ENCODE data around the gene UNC13D. TPM values are rescaled to one million over a fixed set of nuclear protein-coding genes. Genes with fewer than 3 reads are reported as not detected.

The UNC13D gene
- total RNA-seq, 3 donors from 2014 or later: 18.4 to 40.2 (median 23.0) TPM

DNA sequence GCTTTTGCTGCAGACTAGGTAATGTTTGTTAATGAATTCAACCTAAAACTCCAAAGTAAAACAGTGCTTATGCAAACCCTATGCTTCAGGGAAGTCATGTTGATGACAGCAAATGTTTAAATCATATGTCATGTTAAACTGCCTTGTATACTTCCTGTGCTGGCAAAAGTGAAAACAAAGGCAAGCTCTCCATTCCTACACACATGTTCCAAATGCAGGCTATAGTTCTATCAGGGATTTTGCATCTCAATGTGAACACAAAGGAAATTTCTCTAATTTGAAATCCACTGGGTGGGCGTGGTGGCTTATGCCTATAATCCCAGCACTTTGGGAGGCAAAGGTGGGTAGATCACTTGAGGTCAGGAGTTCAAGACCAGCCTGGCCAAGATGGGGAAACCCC is 40.3 kb downstream of the UNC13D start:
- DNase-seq (no peak), ATAC-seq (no peak)
- Histone ChIP-seq H3K4me1 (ENCODE audit: low read depth) (no peaks in the 10 kb centered on the region), H3K4me3 (no peak overlapping the region), H3K36me3 (ENCODE audit: low read depth) (no peaks in the 10 kb centered on the region), H3K9me3 (no peaks in the 10 kb centered on the region)
- TF ChIP-seq, protein P1, sequence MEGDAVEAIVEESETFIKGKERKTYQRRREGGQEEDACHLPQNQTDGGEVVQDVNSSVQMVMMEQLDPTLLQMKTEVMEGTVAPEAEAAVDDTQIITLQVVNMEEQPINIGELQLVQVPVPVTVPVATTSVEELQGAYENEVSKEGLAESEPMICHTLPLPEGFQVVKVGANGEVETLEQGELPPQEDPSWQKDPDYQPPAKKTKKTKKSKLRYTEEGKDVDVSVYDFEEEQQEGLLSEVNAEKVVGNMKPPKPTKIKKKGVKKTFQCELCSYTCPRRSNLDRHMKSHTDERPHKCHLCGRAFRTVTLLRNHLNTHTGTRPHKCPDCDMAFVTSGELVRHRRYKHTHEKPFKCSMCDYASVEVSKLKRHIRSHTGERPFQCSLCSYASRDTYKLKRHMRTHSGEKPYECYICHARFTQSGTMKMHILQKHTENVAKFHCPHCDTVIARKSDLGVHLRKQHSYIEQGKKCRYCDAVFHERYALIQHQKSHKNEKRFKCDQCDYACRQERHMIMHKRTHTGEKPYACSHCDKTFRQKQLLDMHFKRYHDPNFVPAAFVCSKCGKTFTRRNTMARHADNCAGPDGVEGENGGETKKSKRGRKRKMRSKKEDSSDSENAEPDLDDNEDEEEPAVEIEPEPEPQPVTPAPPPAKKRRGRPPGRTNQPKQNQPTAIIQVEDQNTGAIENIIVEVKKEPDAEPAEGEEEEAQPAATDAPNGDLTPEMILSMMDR (IDR thresholded peaks at IDR 0.05): no peak
- intact Hi-C loops (cut with DNase I, micrococcal nuclease): no loop called here

DNA sequence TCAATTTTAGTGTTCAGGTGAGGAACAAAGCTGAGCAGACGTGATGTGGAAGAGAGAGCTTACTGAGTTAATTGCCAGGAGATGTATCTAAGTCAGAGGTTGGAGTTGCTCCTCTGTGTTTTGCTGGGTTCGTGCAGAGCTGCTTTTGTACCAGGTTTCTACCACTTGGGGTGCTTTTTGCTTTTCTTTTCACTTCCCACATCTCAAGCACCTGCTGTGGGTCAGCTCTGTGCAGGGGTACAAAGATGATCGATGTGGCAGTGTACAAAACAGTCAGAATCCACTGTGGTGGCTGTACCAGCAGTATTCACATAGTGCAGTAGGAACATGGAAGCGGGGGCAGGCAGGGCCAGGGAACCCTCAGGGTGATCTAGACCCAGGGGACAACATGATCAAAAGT is 44.8 kb downstream of the UNC13D start:
- intact Hi-C loops (cut with DNase I, micrococcal nuclease): no loop called here
- Histone ChIP-seq H3K36me3 (ENCODE audit: low read depth) (no peaks in the 10 kb centered on the region), H3K4me1 (ENCODE audit: low read depth) (no peaks in the 10 kb centered on the region), H3K4me3 (no peak overlapping the region), H3K9me3 (no peaks in the 10 kb centered on the region)
- DNase-seq (no peak), ATAC-seq (no peak)
- TF ChIP-seq, protein P1 (IDR thresholded peaks at IDR 0.05): no peak

DNA sequence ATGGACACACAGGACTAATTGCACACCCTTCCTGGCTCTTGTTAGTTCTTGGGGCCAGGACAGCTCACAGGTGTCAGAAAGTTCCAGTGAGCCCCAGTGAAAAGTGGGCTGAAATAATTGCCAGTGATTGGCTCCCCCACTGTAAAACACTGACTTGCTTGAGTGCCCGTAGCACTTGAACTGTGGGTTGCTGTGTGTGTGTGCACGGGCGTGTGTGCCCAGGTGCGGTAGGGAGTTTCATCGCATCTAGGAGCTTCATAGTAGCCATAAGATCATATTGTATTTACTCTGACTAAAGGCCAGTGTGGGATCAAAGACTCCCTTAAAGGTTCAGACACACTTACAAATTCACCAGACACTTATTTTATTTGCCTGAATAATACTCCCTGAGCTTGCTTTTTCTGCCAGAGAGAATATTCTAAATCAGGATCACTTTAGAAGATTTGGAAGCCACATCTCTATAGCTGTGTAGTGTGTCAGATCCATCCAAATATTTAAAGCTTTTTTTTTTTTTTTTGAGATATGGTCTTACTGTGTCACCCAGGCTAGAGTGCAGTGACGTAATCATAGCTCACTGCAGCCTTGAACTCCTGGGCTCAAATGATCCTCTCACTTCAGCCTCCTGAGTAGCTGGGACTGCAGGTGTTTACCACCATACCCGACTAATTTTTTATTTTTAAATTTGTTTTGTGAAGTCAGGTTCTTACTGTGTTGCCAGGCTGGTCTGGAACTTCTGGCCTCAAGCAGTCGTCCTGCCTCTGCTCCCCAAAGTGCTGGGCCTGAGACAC is 48.2 kb downstream of the UNC13D start:
- TF ChIP-seq, protein P1 (IDR thresholded peaks at IDR 0.05): no peak
- intact Hi-C loops (cut with DNase I, micrococcal nuclease): no loop called here
- DNase-seq (no peak), ATAC-seq (peak; percentile 32)
- Histone ChIP-seq H3K4me3 (no peak overlapping the region), H3K36me3 (ENCODE audit: low read depth) (no peaks in the 10 kb centered on the region), H3K4me1 (ENCODE audit: low read depth) (no peaks in the 10 kb centered on the region), H3K9me3 (no peaks in the 10 kb centered on the region)

DNA sequence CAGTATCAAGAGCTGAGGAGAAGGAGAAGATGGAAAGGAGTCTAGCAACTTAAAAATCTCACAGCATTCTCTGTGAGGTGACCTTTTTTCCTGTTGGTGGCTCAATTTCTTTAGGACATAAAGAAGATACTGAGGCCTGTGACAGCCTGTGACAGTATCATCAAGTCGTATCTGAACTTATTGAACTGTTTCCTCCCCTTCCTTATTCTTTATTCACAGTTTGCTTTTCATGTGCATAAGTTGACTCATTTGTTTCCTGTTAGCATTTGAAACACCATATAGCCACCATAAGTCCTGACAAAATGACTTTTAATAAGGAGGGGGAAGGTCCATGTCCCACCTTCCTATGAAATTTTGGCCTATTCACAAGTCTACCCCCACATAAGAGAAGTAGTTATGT is 50.7 kb downstream of the UNC13D start:
- no peak for DNase-seq
- ATAC-seq: no peak
- Histone ChIP-seq H3K4me1 (ENCODE audit: low read depth) (no peaks in the 10 kb centered on the region), H3K9me3 (no peaks in the 10 kb centered on the region), H3K4me3 (no peak overlapping the region), H3K36me3 (ENCODE audit: low read depth) (no peaks in the 10 kb centered on the region)
- TF ChIP-seq, protein P1 (IDR thresholded peaks at IDR 0.05): no peak
- intact Hi-C loops (cut with DNase I, micrococcal nuclease): no loop called here

DNA sequence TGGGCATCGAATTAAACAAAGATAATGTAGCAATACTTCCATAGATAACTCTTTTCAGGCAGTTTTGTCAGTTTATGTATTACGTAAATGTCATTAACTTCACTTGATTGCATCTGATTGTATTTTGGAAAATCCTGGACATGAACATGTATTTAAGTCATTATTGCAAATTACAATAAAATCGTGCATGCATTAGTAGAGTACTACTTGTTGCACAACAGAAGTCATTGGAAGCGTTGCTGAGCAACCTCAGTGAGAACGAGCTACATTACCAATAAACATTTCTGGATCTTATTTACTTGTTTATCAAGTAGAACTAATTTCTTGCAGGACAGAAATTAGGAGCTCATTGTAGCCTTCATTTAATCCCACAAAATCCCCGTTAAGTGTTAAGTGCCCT is 53.0 kb downstream of the UNC13D start:
- ATAC-seq (no peak), DNase-seq (no peak)
- Histone ChIP-seq H3K36me3 (ENCODE audit: low read depth) (no peaks in the 10 kb centered on the region), H3K4me1 (ENCODE audit: low read depth) (peaks cover 7% of the 10 kb centered on the region), H3K4me3 (no peak overlapping the region), H3K9me3 (no peaks in the 10 kb centered on the region)
- TF ChIP-seq, protein P1 (IDR thresholded peaks at IDR 0.05): no peak
- intact Hi-C loops (cut with DNase I, micrococcal nuclease): no loop called here

Data from mucosa of descending colon (tissue), 3 donors.